Activated T-cell treated with anti-CD3 and anti-CD28 coated beads for 24 hours (primary cell): ENCODE measurements around the gene SFXN3.
A peak's percentile ranks its signal among the peaks of the same experiment; 100 is the strongest.

Experiments
- DNase-seq: peaks from one replicate; pipeline ENCODE4 v3.0.0-alpha.2; 2020; ENCODE audit warnings: low read depth

Gene SFXN3

GRCh38 chr10:101036726-101037125 is 5.7 kb downstream of the SFXN3 start:
- DNase-seq, result no peak

DNA sequence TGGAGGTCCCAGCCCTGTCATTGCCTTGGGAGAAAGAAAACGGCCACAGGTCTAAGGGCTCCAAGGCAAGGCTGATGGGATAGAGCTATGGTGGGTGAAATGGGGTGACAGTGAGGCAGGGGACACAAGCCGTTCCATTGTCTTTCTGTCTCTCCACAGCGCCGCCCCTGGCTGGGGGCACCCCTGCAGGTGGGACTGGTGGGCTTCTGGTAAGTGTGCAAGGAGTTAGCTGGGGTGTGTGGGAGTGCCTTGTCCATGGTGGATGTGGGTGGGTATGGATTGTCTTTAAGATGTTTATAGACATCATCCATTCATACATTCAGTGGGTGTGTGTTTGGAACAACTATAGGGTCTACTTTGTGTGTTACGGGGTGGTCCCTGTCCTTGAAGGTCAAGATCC is 7.5 kb downstream of the SFXN3 start:
- DNase-seq, result no peak

DNA sequence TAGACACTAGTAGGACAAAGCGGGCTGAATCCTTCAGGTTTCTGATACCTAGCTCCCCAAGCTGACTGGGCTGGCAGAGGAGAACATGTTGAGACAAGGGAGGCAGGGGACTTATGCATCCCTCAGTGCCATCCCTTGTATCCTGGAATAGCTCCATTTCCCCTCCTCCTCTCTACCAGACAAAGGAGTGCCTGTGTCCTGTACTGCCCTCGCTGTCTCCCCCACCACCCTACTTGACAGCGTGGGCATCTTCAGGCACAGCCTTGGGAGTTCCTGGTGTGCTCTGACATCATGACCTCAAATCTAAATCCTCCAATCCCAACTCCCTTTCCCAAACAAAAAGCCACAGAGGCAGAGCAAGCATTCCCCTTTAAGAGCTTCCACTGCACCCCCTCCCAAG is 9.0 kb downstream of the SFXN3 start:
- no peak for DNase-seq

GRCh38 chr10:101040851-101041250 is 9.8 kb downstream of the SFXN3 start:
- DNase-seq, result no peak

- DNase-seq, result peak; percentile 69
These were observed 10.3 kb downstream of the SFXN3 start for GRCh38 chr10:101041252-101041761.

DNA sequence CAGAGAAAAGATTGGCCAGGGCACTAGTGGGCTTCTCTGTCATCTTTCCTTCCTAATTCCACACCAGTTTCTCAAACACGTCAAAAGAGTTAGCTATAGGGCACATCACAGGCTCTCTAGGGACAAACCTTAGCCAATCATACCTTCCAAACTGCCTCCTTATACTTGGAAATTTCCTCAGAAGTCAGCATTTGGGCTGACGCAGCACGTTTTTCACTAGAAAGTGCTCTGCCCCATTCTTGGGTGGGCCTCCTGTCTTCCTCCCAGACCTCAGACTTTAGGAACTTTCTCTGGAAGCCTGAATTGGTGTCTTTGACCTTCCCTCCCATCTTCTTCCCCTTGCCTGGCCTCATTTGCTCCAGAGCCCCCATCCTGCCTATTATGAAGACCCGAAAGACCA is 11.1 kb downstream of the SFXN3 start:
- no peak for DNase-seq

DNA sequence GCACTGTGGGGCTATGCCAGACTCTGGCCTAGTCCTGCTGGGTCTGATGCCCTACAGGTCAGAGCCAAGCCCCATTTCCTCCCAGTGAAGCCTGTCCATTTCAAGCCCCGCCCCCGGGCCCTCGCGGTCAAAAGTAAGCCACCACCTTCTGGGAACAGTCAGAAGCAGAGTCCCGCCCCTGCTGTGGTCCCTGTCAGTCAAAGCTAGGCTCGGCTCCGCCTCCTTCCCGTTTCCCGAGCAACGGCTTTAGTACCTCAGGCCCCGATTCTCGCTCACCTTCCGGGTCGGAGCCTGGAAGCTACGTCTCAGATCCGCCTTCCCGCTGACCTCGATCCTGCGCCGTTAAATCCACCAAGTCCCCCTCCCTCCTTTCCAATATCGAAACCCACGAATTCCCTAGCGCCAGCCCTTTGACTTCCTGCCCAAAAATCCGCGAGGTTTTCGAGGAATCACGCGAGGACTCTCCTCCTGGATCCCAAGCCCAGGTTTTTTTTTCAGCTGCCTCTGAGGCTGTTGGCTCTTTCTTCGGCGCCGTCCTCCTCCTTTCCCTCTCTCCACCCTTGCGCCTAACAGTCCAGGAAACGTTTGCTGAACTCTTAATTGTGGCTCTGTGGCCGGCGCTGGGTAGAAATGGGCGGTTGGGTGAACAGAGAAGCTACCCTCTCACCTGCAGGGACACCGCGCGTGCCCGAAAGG is 11.8 kb downstream of the SFXN3 start:
- peak; percentile 86 for DNase-seq

DNA sequence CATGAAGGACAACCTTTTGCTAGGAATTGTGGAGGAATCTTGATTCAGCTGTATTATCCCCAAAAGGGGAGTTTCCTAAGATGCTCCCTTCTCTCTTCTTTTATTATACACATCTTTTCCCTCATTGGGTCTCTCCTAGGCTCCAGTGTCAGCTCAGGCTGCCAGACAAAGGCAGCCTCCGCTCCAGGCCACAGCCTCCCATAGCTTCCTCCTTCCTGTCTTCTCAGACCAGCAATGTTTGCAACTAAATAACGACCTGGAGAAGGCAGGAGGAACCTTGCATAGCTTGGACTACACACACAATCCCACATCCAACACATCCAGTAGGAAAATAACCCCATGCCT is 12.3 kb downstream of the SFXN3 start:
- no peak for DNase-seq

DNA sequence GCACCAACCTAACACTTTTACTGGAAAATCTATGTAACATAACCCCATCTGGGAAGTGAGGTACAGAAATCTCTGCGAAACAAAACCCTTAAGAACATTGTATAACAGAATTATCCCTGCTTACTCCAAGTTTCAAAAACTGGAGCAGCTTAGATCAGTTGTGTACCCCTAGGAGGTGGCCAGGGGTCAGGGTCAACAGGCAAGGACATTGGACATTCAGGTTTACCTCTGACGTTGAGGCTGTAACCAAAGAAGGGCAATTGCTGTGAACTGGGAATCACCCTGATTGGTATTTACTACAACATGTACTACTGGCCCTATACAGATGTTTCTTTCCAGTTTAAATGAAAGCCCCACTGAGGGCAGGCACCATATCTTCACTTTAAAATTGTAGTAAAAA is 13.1 kb downstream of the SFXN3 start:
- DNase-seq, result no peak

GRCh38 chr10:101046332-101047238 is 15.6 kb downstream of the SFXN3 start:
- no peak for DNase-seq

DNA sequence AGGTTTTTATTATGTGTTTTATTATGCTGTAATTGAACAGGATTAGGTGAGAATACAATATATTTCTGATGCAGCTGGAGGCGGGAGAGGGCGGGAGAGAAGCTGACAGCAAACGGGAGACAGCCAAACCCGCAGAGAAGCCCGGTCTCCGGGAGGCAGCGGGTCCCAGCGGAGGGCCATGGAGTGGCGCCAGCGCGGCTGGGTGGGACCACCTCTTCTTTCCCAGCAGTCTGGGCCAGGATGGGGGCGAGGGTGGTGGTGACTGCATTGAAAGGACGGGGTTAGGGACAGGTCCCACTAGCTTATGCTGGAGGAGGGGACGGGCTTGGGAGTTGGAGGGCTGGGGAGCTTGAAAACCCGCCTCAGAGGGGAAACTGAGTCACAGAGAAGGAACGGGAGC is 16.2 kb downstream of the SFXN3 start:
- DNase-seq, result no peak

GRCh38 chr10:101047961-101048892 is 17.2 kb downstream of the SFXN3 start:
- DNase-seq, result no peak

- DNase-seq, result peak; percentile 69
These were observed 19.4 kb downstream of the SFXN3 start for GRCh38 chr10:101050208-101051069.

DNA sequence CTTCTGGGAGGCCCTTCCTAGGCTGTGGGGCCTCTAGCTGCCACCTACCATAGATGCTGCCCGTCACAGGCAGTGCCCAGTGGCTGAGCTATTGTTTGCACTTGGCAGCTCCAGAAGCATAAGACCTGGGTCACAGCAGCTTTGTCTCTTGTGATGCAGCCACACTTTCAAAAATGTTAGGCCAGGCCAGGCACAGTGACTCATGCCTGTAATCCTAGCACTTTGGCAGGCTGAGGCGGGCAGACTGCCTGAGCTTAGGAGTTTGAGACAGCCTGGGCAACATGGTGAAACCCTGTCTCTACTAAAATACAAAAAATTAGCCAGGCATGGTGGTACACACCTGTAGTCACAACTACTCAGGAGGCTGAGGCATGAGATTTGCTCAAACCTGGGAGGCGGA is 21.3 kb downstream of the SFXN3 start:
- no peak for DNase-seq

DNA sequence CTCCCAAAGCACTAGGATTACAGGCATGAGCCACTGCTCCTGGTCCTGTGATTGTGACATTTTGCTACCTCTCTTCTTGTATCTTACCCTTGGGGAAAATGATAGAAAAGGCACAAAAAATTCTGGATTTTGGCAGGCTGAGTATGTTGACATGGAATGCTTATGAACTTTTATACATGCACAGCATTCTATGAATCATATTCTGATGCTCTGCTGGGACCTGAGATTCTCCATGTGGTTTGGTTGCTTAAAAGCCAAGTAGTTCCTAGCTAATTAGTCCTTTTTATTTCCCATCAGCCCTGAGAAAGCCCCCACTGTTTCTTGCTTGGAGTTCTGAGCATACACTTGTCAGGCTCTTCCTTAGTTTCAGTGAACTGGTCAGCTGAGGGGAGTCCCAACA is 22.5 kb downstream of the SFXN3 start:
- no peak for DNase-seq

DNA sequence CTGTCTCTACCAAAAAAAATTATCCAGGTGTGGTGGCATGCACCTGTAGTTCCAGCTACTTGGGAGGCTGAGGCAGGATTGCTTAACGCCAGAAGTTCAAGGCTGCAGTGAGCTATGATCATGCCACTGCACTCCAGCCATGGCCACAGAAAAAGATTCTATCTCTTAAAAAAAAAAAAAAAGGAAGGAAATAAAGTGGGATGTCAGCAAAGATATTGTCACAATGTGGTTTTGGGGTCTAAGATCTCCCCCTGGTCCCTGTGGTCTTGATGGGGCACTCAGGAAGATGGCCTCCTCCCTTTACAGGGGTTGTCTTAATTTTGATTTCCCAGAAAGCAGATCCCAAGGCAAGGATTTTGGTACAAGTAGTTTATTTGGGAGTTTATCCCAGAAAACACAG is 23.3 kb downstream of the SFXN3 start:
- DNase-seq, result no peak

DNA sequence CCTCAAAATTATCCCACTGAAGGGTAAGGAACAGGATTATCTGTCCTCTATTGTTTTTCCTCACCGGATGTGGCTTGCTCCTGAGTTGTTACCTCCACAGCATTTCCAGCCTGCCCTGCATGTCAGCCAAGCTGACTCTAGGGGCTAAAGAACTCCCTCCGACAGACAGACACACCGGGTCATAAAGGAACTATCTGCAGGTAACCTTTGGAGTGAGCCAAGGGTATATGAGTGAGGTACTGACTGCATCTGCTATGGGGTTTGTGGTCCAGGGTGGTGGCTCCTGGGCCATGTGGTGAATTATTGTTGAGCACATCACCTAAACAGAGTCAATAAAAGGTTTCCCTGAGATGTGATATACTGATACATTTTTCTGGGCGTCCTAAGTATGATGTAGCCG is 23.8 kb downstream of the SFXN3 start:
- no peak for DNase-seq

- no peak for DNase-seq
These were observed 24.4 kb downstream of the SFXN3 start for GRCh38 chr10:101055411-101055810.

DNA sequence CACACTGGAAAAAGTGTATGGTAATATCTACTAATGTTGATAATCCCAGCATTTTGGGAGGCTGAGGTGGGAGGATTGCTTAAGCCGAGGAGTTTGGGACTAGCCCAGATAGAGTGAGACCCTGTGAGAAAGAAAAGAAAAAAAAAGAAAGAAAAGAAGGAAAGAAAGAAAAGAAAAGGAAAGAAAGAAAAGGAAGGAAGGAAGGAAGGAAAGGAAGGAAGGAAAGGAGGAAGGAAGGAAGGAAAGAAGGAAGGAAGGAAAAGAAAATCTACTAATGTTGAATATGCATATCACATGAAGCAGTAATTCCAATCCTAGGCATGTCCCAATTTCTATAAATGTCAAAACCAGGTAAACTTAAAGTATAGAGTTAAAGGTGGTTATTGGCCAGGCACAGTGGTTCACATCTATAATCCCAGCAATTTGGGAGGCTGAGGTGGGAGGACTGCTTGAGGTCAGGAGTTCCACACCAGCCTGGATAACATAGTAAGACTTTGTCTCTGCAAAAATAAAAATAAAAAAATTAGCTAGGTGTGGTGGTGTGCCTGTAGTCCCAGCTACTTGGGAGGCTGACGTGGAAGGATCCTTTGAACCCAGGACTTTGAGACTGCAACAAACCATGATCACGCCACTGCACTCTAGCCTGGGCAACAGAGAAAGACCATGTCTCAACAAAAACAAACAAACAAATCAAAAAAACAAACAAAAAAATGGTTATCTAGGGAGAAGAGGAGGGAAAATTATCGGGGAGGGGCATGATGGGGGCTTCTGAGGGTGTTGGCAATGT is 25.5 kb downstream of the SFXN3 start:
- no peak for DNase-seq
